GM19395 (cell line): Measurements from ENCODE around the gene COL16A1.

ENCODE experiments used
- ATAC-seq: cut with Tn5 transposase; IDR thresholded peaks from one replicate; pipeline ENCODE4 v1.9.1; 2021; ENCODE audit warnings: mild to moderate bottlenecking, moderate library complexity; ENCODE audit not compliant: unreplicated experiment

COL16A1 gene

DNA sequence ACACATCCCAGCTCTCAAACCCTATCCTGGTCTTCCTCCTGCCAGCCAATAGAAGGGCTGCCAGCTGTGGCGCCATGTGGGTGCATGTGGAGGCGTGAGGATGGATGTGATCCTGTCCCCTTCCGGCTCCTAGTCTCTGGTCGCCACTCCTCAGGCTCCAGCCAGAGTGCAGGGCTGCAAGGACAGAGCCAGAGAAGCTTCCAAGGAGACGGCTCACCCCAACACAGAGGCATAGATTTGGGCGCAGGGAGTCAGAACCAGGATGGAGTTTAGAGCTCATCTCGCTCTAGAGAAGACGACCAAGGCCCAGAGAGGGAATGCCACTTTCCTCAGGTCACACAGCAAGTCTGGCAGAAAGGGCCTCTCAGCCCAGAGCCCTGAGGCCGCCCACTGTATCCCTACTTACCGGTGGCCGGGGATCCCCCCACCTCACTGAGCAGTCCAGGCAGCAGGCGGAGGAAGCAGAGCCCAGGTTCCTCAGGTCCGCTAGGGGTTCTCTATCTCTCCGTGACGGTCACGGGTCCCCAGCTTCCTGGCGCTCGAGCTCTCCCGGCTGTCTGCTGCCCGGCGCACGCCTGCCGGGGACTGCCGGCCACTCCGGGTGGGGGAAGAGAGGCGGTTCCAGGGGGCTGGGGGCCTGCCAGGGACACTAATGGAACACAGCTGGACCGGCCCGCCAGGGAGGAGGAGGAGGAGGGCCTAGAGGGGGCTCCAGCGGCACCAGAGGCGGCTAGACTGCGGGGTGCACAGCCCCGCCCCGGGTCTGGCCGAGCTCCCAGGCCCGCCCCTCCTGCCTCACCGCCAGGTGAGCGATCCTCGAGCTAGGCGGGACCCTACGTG is at the start of gene COL16A1:
Gene COL16A1 (minus strand): TSS at position 587 of the 840 bp plus-strand sequence. CDS start 1,824 bp downstream, outside the sequence.
- ATAC-seq: no peak

GRCh38 chr1:31752952-31753475 is 49.2 kb upstream of the COL16A1 start:
- ATAC-seq: no peak

GRCh38 chr1:31752258-31752657 is 48.4 kb upstream of the COL16A1 start:
- no peak for ATAC-seq

- no peak for ATAC-seq
Measured at GRCh38 chr1:31751822-31752241, 48.0 kb upstream of the COL16A1 start.

DNA sequence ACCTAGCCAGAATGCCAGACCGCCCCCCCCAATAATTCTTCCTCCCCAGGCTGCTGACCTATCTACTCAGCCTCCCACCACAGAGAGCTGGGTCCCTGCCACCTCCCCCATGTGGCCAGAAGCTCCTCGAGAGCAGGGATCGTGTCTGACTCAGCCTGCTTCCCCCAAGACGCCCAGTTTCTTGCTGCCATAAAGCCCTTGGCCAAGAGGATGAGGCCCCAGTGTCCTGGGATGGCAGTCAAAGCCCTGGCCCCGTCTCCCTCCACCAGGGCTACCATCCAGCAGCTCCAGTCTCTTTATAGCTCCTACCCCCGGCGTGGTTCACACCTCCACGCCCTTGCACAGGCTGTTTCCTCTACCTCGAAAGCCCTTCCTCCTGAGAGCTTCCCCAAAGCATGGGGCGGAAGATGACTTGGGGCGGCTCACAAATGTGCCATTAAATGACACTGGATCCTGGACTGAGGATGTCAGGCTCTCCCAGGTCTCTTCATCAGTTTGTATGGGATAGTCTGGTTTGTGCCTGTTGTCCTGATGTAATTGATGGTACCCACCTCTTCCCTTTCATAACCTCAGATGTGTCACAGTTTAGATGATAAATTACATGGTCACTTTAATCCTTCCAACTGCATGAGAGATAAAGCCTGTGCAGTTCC is 47.2 kb upstream of the COL16A1 start:
- no peak for ATAC-seq

DNA sequence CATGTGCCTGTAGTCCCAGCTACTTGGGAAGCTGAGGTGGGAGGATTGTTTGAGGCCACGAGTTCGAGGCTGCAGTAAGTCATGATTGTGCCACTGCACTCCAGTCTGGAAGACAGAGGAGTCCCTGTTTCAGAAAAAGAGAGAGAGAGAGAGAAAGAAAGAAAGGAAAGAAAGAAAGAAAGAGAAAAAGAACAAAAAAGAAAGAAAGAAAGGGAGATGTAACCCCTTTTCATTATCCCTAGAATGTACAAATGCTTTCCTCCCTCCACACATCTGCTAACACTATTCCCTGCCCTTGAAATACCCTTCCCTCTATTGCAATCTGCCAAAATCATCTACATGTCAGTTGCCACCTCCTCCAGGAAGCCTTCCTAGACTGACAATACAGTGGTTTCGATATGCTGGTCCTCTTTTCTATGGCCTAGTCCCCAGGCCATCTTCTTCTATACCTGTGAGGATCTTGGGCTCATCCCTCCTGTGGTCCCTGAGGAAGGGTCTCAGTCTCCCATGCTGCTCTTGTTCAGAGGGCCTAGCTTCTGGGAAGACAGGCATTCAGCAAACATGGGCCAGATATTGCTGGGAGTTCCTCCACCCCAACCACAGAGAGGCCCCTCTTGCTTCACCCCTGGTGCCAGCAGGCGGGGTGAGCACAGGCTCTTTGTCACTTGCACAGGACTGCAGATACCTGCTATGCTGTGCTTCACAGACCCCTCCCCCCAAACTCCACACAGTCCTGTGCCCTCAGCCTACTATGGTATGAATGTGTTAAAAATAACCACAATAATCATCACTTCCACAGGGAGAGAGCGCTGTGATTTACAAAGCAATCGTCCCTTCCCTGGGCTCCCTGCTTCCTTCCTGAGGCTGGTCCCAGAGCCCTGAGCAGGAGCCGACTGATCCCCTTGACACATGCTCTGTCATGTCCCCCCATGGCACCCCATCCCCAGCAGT is 46.2 kb upstream of the COL16A1 start:
- ATAC-seq: no peak

DNA sequence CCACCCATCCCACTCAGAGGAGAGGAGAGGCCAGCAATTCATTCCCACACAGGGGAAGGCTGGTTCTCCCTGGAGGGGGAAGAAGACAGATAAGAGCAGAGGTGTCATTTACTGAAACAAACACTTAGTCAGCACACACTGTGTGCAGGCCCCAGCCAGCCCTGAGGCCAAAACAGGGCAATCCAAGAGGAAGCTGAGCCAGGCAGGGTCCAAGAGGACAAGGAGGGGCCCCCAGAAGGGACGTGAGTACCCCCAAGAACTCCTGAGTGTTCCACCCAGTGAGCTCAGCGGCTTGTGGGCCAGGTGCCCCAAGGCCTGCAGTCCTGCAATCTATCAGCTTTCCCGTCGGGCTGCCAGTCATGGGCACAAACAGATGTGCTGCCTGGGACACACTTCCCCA is 44.5 kb upstream of the COL16A1 start:
- ATAC-seq: no peak

DNA sequence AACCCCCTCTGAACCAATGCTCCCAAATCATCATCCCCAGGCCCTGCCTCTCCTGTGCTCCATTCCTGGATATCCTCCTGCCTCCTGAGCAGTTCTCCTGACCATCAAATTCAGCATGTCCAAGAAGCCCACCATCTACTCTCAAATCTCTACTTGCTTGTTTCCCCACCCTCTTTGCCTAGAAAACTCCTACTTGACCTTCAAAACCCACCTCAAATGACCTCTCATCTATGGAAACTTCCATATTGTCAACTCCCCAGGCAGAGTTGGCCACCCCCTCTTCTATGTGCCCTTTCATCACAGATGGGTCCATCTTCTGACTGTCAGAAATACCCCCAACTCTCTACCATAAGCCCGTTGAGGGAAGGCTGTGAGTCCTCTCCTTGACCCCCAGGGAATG is 43.5 kb upstream of the COL16A1 start:
- ATAC-seq: no peak

- no peak for ATAC-seq
Measured at GRCh38 chr1:31746687-31747086, 42.9 kb upstream of the COL16A1 start.

GRCh38 chr1:31745946-31746670 is 42.3 kb upstream of the COL16A1 start:
- no peak for ATAC-seq

- no peak for ATAC-seq
Measured at GRCh38 chr1:31745096-31745945, 41.5 kb upstream of the COL16A1 start.

DNA sequence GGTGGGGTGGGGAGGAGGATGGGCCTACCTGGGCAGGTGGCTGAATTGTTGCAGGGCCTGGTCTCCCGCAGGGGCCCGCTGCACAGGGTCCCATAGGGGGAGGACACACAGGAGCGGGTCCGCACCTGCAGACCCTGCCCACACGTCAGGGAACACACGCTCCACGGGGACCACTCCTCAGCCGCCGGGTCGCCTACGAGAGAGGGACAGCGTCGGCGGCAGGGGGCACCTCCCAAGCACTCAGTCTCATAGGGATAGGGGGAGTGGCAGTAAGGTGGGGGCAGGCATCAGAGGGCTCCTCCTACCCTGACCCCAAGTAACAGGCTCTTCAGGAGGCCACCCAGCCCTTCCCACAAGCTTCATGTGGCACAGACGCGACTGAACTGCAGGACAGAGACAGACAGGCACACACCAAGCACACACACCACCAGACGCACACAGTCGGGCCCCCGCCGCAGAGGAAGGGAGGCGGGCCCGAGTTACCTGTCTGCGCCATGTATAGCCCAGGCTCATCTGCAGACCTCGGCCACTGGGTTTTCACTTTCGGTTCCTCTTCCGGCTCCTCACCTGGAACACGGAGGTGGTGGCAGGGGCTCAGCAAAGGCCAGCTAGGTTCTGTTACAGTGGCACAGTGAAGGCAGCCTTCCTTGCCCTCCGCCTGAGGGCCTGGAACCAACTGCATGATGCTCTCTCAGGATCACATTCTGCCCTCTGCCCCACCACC is 40.5 kb upstream of the COL16A1 start:
- peak; percentile 73 for ATAC-seq

GRCh38 chr1:31742462-31743212 is 38.8 kb upstream of the COL16A1 start:
- no peak for ATAC-seq

DNA sequence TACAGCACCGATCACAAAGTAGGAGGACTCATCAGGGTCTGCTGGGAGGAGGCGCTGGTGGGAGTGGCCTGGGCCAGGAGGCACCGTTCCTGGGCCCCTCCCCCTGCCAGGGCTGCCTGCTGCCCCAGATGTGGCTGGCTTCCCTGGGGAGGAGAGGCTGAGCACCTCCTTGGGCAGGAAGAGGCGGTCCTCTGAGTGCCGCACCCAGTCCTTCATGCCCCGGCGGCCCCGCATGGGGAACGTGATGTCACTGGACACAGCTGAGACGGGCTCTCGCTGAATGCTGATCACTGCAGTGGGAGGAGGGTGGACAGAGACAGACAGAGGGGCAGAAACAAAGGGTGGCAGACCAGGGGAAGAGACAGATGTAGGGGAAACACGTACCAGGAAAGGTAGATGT is 35.5 kb upstream of the COL16A1 start:
- no peak for ATAC-seq

- no peak for ATAC-seq
Measured at GRCh38 chr1:31736675-31737074, 32.9 kb upstream of the COL16A1 start.

- ATAC-seq: no peak
Measured at GRCh38 chr1:31735571-31735970, 31.8 kb upstream of the COL16A1 start.

DNA sequence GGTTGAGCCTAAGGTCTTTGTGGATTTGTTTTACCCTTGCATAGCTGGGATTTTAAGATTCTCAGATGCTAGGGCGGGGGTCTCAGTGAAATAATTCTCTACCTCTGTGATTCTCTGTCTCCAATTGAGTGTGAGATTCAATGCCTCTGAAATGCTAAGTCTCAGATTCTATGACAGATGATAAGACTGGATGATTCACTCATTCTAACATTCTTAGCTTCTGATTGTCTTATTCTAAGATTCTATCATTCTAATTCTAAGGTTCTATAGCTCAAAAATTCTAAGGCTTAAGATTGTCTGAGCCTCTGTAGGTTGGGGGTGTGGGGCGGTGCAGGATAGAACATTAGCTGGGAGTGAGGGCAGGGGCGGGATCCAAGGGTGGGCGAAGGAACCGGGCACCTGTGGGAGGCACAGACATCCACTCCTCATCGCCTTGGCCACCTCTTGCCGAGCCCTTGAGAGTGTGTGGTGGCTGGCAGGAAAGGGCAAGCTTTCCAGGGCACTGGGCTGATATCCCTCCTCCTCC is 30.8 kb upstream of the COL16A1 start:
- no peak for ATAC-seq
